GM21737 (cell line): ENCODE measurements around the gene IFT88.

ENCODE experiments used
- ATAC-seq: cut with Tn5 transposase; IDR thresholded peaks from one replicate; pipeline ENCODE4 v1.9.1; 2021; ENCODE audit warnings: mild to moderate bottlenecking, moderate library complexity; ENCODE audit not compliant: unreplicated experiment

Gene IFT88

DNA sequence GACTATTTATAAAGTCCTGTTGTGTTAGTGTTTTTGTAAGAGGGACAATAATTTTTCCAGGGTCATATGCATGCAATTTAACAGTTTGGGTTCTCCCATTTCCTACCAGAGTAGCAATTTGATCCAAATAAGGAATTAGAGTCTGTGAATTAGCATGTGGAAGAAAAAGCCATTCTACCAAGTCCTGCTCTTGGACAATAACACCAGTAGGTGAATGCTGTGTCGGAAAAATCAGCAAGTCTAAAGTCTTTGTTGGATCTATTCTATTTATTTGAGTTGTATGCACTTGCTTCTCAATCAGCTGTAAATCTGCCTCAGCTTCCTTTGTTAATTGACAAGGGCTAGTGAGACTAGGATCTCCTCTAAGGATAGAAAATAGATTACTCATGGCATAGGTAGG is 115.1 kb downstream of the IFT88 start:
- no peak for ATAC-seq

GRCh38 chr13:20684041-20684440 is 117.1 kb downstream of the IFT88 start:
- no peak for ATAC-seq

- ATAC-seq: no peak
Observed at GRCh38 chr13:20684546-20684945, 117.6 kb downstream of the IFT88 start.

- no peak for ATAC-seq
Observed at GRCh38 chr13:20685092-20685491, 118.1 kb downstream of the IFT88 start.

DNA sequence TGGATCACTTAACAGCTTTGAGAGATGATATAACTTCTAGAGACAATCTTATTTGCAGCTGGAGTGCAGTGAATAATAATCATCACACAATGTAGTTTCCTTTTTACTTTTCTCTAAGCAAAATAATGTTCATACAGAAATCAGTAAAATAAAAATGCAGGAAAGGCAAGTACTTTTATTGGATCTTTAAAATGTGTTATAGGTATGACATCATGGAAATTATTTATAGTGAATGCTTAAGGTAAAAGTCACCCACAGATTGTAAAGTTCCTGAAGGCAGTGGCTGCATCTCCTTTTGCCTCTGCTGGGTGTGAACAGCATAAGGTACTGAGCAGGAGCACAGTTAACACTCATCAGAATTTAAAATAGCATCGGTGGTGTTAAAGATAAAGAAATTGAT is 119.2 kb downstream of the IFT88 start:
- no peak for ATAC-seq

GRCh38 chr13:20686863-20687579 is 120.1 kb downstream of the IFT88 start:
- no peak for ATAC-seq

- no peak for ATAC-seq
Observed at GRCh38 chr13:20689291-20689690, 122.3 kb downstream of the IFT88 start.

DNA sequence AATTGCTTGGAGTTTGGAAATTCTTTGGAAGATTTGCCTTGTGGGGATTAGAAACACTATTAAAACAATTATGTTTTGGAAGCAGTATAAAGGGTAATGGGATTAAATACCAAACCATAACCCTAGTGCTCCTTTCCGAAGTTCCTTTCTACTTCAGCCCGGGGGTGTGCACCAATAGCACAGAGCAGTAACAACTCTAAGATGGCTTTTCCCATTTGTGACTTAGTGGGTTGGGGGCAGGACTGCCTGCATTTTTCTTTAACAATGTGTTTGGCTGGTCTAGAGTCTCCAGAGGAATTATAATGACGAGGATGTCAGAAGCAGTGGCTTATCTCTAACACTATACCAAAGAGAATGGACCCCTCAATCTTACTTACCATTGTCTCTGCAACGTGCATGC is 124.7 kb downstream of the IFT88 start:
- ATAC-seq: no peak

DNA sequence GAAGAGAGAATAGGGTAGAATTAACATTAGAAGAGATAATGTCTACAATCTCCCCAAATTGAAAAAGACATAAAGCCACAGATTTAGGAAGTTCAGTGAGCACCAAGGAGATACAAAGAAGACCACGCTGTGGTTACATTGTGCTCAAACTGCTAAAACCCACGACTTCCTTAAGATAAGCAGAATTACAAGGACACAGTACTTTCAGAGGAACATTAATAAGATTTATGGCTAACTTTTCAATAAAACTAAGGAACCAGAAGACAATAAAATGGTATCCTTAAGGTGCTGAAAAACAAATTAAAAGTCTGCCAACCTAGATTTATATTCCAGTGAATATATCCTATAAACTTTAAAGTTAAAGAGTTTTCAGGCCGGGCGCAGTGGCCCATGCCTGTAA is 129.1 kb downstream of the IFT88 start:
- ATAC-seq: no peak

- no peak for ATAC-seq
Observed at GRCh38 chr13:20699715-20700114, 132.8 kb downstream of the IFT88 start.

DNA sequence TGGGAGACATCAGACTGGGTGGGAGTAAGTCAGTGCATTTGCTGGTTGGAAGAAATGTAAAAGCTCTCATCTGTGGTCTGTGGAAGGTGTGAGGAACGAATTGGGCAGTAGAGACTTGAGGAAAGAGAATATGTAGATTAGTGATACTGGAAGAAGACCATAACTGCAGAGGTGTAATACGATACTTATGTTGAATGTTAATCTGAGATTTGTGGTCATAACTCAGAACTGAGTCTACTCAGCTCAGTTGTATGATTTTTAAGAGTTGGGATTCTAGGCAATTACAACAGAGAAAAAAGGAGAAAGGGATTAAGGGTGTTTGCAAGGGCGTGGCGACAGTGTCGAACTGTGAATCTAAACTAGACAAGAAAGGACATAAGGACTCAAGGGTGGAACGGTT is 133.3 kb downstream of the IFT88 start:
- ATAC-seq: no peak

DNA sequence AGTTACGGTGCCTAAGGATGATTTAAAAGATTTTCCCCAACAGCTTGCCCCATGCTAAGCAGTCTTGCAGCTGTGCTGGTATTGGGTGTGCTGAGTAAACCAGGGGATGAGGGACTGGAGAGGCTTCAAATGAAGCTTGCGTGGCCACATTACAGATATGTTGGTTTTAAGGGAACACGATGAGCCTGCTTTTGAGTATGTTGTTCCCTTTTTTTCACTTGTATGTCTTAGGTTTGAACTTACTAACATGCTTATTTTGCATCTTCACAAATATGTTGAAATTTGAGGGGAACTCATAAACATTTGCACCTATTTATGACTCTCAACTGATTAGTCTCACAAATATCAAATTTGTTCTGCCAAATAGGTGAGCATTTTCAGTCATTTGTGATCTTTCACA is 134.5 kb downstream of the IFT88 start:
- ATAC-seq: no peak

- no peak for ATAC-seq
Observed at GRCh38 chr13:20702530-20702914, 135.6 kb downstream of the IFT88 start.

DNA sequence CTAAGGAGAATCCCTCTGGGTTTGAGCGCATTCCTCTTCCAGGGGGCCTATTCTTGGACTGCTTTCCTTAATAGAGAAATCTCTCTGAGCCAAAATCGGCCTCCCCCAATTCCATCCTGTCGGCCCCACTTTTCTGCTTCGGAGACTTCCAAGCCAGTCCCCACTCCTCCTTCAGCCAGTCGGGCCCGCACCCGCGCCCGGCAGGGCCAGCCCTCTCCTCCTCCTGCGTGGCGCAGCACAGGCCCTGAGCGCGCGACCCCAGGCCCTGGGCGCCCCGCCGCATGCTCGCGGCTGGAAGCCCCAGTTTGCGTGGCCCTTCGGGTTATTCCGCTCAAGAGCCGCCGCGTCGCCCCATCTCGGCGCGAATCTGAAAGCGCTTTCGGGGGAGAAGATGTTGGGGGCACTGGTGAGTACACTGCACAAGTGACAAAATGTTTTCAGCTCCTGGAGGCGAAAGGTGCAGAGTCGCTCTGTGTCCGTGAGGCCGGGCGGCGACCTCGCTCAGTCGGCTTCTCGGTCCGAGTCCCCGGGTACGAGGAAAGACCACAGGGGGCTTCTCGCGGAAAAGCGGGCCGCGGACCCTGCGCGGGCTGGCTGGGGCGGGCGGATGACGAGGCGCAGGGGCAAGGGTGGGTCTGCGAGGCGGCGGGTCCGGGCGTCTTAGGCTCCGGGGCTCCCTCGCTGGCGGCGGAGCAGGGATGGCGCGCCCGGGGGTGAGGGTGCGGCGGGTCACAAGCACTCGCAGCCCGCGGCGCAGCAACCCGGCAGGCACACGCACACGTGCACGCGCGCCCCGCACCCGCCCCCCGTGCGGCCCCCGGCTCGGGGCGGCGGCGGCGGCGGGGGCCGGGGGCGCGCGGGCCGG is 136.2 kb downstream of the IFT88 start, which contains the start of gene IL17D:
Gene IL17D, plus strand, starts transcription at position 785 of the 865 bp plus-strand sequence. CDS start 303 bp downstream, outside the sequence.
- ATAC-seq: peak; percentile 26

- ATAC-seq: peak; percentile 92
Observed at GRCh38 chr13:20703780-20704458, 137.0 kb downstream of the IFT88 start.

GRCh38 chr13:20704459-20705069 is 137.6 kb downstream of the IFT88 start:
- ATAC-seq: no peak

GRCh38 chr13:20706661-20707060 is 139.7 kb downstream of the IFT88 start:
- no peak for ATAC-seq

DNA sequence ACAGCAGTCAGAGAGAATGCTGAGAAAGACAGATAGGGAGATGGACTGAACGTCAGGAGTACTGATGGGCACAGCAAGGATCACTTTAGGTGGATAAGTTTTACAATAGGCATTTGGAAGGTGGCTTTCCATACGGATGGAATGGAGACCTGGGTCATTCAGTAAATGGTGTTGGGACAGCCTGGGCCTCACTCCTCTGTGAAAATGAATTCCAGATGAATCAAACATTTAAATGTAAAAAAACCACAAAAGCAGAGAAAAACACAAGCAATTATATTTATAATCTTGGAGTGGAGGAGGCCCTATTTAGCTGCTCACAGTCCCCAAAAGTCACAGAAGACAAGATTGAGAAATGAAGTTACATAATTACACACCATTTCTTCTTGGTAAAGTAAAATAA is 141.3 kb downstream of the IFT88 start:
- no peak for ATAC-seq

DNA sequence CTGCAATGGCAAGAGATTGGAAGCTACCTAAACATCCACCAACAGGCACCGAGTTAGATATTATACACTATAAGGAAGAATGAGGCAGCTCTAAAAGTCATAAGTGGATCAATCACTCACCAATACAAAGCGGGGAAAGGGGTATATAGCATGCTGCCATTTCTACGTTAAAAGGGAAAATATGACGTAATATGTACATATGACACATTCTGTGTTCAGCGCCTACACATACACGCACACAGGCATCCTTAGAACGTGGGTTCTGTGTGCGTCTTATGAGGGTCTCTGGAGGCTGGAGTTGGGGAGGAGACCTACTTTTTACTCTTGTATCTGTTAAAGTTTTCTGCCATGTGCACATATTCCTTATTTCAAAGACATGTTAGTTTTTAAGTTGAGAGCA is 142.4 kb downstream of the IFT88 start:
- no peak for ATAC-seq

DNA sequence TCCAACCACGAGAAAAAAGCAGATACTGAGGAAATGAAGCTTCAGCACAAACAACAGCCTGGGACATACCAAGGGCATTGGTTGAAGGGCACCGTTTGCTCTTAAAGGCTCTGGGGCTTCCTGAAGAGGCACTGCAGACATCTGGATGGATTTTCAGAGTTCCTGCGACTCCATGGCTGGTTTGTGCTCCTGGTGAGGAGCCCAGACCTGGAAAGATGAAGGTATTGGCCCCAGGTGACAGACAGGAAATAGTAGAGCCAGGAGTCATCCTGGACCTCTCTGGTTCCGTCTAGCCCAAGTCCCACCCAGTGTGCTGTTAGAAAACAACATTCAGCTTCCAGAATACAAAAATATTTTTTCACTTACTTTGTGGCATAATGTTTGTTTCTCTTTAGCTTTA is 142.8 kb downstream of the IFT88 start:
- ATAC-seq: no peak
